Mucosa of stomach (tissue), 1 donor: ENCODE measurements around the gene MACROD2.

Source experiments
- H3K27me3 ChIP-seq: one replicate; pipeline ENCODE4 v1.7.0; 2013; ENCODE audit warnings: mild to moderate bottlenecking, low read length; ENCODE audit not compliant: control insufficient read depth, insufficient read depth
- H3K36me3 ChIP-seq: one replicate; pipeline ENCODE4 v1.7.0; 2013; ENCODE audit warnings: low read length; ENCODE audit not compliant: control insufficient read depth, insufficient read depth
- H3K4me1 ChIP-seq: one replicate; pipeline ENCODE4 v1.7.0; 2013; ENCODE audit warnings: mild to moderate bottlenecking, low read length; ENCODE audit not compliant: control insufficient read depth, insufficient read depth
- H3K4me3 ChIP-seq: one replicate; pipeline ENCODE4 v1.7.0; 2013; ENCODE audit warnings: low read length
- H3K9ac ChIP-seq: one replicate; pipeline ENCODE4 v1.7.0; 2013; ENCODE audit warnings: mild to moderate bottlenecking, low read length, moderate library complexity
- H3K9me3 ChIP-seq: one replicate; pipeline ENCODE4 v1.7.0; 2013; ENCODE audit warnings: mild to moderate bottlenecking, low read length, moderate library complexity; ENCODE audit not compliant: control insufficient read depth
- donor health status: Pancreatic carcinoma.

MACROD2 gene

DNA sequence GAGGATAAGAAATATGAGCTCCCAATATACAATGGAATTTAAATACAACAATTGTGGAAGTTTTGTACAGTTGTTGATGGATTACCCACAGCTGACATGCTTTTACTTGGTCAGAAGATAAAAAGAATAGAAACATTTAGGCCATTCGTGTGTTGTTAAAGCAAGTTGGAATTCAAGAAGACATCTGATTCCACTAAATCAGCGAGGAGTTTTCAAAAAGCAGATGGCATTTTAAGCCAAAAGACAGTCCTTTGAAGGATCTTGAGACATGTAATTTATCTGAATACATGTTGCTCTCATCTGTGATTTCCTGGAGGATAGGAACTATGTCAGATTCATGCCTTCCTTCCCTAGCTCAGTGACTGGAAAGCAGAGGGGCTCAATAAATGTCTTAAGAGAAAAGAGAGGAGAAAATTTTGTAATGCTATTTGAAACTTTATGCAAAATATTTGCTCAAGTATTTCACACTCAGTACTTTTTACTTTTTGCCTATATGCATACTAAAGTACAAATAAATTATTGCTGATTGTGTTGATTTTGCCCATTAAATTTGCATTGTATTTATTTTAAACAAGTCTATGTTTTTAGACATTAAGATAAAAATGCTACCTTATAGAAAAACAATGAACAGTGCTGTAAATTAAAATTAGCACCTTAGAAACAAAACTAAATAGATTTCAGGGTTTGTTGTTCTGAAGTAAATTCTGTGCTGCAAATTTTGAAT, 1075.9 kb downstream of the MACROD2 start:
- Histone ChIP-seq H3K4me1 (no peaks in the 10 kb centered on the region), H3K9me3 (no peaks in the 10 kb centered on the region), H3K36me3 (no peaks in the 10 kb centered on the region), H3K4me3 (no peak overlapping the region), H3K9ac (no peak overlapping the region), H3K27me3 (no peaks in the 10 kb centered on the region)

DNA sequence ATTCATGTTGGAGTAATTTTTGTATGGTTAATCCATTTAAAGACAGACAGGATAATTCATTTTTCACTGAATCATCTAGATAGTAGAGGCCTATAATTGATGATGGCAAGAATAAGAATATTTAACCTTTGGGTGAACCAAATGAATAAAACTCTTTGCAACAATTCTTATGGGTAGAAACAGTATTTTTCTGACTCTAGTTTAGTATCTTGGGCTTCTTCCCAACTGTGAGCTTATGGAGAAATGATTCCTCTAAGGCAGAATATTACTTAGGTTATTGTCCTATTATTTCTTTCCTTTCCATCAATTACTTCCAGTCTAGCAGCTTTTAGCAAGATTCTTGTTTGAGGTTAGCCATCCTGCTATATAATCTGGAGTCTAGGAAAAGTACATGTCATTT, 1077.0 kb downstream of the MACROD2 start:
- no peaks in the 10 kb centered on the region for H3K4me1 ChIP-seq
- H3K4me3 ChIP-seq: no peak overlapping the region
- no peak overlapping the region for H3K9ac ChIP-seq

DNA sequence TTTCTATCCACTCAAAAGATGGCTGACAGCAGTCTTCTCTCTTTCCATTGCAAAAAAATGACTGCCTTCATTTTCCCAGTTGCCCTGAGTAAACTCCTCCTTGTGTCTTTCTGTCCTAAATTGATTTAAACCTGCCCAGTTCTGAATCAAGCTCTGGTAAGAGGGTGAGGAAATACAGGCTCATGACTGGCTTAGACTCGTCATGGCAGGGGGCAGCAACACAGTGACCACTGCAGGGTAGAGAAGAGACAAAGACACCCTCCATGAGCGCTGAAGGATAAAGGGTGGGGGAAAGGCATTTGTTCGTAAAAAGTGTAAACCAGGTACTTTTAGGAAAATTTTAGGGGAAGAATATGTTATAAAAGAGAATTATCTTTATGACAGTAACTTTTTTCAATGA, 1080.3 kb downstream of the MACROD2 start:
- Histone ChIP-seq H3K9ac (no peak overlapping the region), H3K9me3 (no peaks in the 10 kb centered on the region), H3K4me1 (no peaks in the 10 kb centered on the region), H3K4me3 (no peak overlapping the region), H3K36me3 (no peaks in the 10 kb centered on the region), H3K27me3 (no peaks in the 10 kb centered on the region)

More for the DNA sequence above, 1077.0 kb downstream of the MACROD2 start:
- Histone ChIP-seq H3K9me3 (no peaks in the 10 kb centered on the region), H3K27me3 (no peaks in the 10 kb centered on the region), H3K36me3 (no peaks in the 10 kb centered on the region)

DNA sequence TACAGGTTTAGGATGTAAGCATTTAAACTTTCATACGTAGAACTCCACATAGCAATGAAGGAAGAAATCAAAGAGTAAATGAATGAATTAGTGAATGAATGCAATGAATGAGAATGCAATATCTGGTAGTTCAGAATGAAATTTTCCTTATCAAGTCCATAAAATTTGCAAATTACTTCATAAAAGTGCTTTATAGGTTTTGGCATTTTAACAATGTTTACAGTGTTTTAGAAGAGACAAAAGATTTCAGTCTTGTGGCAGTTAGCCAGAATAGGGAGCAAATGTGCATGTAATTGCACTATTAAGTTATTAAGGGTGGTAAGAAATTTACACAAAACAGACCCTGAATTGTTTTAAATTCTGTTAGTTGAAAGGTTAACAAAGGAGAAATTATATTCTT, 1081.5 kb downstream of the MACROD2 start:
- Histone ChIP-seq H3K36me3 (no peaks in the 10 kb centered on the region), H3K27me3 (no peaks in the 10 kb centered on the region), H3K9ac (no peak overlapping the region), H3K4me3 (no peak overlapping the region), H3K4me1 (no peaks in the 10 kb centered on the region), H3K9me3 (no peaks in the 10 kb centered on the region)

DNA sequence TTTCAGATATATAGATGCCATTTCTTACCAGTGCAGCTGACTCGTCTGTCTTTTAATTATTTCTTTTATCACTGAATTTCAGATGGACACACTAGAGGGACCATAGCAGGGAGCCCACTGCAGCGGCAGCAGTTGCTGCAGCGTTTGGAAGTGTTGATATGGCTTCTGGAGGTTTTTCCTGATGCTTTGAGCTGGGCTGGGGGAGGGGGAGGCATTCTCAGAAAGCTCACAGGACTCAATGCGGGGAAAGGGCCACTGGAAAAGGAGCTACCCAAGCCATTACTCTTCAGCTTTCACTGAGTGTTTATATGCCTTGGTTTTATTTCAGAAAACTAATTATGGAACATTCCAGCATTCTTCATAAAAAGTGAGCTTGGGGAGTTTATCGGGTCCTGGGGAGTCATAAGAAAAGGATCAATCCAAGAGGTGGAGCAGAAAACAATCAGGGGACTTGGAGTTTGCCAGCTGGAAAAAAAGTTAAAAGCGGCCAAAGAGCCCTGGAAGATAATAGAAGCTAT, 1082.5 kb downstream of the MACROD2 start:
- no peaks in the 10 kb centered on the region for H3K4me1 ChIP-seq
- H3K36me3 ChIP-seq: no peaks in the 10 kb centered on the region
- no peak overlapping the region for H3K9ac ChIP-seq
- H3K4me3 ChIP-seq: no peak overlapping the region
- no peaks in the 10 kb centered on the region for H3K27me3 ChIP-seq
- H3K9me3 ChIP-seq: no peaks in the 10 kb centered on the region

DNA sequence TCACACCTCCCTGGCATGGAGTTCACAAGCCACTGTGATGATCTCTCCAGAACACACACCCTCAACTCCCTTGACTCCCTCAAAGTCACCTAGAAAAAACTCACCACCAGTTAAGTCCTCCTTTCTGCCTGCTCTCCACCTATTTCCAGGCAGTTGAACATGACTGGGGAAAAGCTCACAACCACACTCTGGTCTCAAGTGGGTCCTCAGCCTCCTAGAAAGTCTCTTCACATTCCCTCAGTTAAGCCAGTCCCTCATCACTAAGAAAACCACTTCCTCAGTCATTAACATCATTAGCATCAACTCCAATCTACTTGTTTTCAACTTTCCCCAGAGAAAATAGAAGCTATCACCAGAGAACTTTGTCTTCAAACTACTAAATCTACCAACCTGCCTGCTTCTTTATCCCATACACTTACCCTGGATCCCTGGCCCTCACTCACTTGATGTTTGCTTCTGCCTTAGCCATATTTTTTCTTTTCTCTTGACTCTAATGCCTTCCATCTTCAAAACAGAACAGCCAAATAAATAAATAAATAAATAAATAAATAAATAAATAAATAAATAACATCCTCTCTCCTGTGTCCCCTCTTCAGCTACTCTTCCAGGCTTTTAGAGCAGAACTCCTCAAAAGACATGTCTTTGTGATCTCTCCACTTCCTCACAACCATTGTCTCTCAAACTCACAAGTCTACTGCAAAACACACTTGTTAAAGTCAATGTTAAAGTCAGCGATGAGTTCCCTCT, 1084.5 kb downstream of the MACROD2 start:
- no peak overlapping the region for H3K9ac ChIP-seq
- no peaks in the 10 kb centered on the region for H3K9me3 ChIP-seq
- H3K4me3 ChIP-seq: no peak overlapping the region
- no peaks in the 10 kb centered on the region for H3K27me3 ChIP-seq
- H3K4me1 ChIP-seq: no peaks in the 10 kb centered on the region
- no peaks in the 10 kb centered on the region for H3K36me3 ChIP-seq

DNA sequence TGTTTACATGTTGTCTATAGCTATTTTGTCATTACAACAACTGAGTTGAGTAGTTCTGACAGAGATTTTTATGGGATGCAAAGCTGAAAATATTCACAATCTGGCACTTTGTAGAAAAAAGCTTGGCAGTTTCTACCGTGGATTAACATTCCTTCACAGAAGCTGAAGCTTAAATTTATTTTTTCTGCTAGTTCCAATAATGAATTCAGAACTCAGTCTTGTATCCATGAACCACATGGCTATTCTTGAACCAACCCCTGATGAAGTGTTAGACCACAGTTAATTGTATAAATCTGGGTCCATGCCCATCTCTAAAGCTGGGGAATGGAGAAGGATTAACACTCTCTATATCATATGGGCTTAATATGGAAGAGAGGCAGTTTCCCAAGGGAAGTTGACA, 1085.9 kb downstream of the MACROD2 start:
- no peak overlapping the region for H3K9ac ChIP-seq
- no peaks in the 10 kb centered on the region for H3K4me1 ChIP-seq
- no peaks in the 10 kb centered on the region for H3K9me3 ChIP-seq
- no peak overlapping the region for H3K4me3 ChIP-seq
- H3K27me3 ChIP-seq: no peaks in the 10 kb centered on the region
- no peaks in the 10 kb centered on the region for H3K36me3 ChIP-seq

DNA sequence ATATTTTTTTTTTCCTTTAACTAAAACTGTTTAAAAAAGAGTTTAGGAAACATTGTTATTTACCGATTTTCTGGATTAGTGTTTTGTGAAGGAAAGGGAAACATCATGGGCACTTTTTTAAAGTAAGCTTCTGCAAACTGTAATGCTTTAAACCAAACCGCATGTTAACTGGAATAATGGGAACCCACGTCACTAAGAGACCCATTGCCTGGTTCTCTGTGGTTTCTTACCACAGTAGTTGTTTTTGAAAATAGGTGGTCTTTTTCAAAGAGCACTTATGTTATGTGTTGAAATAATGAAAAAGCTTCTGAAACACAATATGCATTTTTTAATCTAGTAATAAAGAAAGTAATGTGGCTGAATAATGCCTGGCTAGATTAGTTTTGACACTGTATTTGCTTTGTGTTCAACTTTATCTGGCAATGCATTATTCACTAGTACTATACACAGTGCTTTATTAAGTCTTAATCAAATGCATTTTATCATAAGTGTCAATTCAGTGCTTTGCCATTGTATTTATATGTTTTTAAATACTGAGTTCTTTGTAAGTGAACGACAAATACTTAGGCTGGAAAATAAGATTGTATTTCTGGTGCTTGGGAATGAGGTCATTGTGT, 1096.2 kb downstream of the MACROD2 start:
- no peaks in the 10 kb centered on the region for H3K36me3 ChIP-seq
- no peak overlapping the region for H3K9ac ChIP-seq
- H3K9me3 ChIP-seq: no peaks in the 10 kb centered on the region
- no peaks in the 10 kb centered on the region for H3K4me1 ChIP-seq
- peak overlapping the region; percentile 29 for H3K4me3 ChIP-seq
- H3K27me3 ChIP-seq: peaks cover 8% of the 10 kb centered on the region

DNA sequence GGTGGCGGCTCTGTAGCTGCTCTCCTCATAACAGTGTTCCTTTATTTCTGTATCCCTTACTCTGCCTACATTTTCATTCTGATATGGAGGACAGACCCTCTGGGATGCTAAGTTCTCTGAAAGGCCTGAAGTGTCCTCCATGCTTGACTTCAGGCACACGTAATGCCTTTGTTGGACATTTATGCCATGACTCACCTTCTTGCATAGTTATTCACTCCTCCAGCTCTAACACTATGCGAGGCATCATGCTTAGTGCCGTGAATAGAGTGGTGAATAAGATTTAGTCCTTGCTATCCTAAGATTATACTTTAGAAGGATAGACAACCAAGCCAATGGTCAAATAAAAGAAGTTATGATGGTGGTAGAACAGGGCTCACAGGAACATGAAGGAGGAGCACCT, 1103.0 kb downstream of the MACROD2 start:
- no peaks in the 10 kb centered on the region for H3K9me3 ChIP-seq
- H3K4me1 ChIP-seq: no peaks in the 10 kb centered on the region
- no peak overlapping the region for H3K9ac ChIP-seq
- H3K36me3 ChIP-seq: no peaks in the 10 kb centered on the region
- no peak overlapping the region for H3K4me3 ChIP-seq
- H3K27me3 ChIP-seq: no peaks in the 10 kb centered on the region

DNA sequence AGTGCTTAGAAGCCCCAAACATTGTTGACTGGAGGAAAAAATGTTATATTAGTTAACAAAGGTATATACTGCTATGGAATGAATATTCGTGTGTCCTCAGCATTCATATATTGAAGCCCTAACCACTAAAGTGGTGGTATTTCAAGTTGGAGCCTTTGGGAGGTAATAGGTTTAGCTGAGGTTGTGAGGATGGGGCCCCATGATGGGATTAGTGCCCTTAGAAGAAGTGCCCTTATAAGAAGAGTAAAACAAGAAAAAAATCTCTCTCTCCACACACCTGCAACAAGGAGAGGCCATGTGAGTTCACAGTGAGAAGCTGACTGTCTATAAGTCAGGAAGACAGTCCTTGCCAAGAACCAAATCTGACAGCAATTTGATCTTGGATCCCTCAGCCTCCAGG, 1103.8 kb downstream of the MACROD2 start:
- Histone ChIP-seq H3K27me3 (no peaks in the 10 kb centered on the region), H3K4me1 (no peaks in the 10 kb centered on the region), H3K36me3 (no peaks in the 10 kb centered on the region), H3K9ac (no peak overlapping the region), H3K4me3 (no peak overlapping the region), H3K9me3 (no peaks in the 10 kb centered on the region)

DNA sequence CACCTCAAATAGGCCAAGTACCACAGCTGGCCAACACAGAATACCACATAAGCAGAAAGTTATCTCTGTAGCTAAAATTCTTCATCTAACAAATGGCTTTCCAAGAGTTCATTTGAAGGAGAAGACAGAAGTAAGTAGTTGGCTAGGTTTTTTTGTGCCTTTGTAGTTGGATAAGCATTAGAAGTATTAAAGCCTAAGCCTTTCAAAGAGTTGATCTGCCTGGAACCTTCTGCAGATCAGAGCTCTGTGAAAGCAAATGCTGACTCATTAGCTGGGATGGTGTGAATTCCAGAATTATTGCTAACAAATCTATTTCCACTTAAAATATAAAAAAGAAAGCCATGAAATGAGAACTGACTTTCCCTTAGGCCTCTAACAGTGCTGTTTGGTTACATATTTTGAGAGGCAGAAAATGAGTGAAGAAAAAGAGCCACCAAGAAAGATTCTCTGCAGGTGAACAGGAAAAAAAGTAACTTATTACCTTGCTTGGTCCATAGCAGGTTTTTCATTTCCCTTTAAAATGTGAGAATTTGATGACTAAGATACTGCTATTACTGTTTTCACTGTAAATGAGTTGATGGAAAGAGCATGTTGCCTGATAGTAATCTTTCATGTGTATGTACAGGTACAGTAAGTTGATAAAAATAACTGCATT, 1105.3 kb downstream of the MACROD2 start:
- H3K27me3 ChIP-seq: no peaks in the 10 kb centered on the region
- H3K4me1 ChIP-seq: no peaks in the 10 kb centered on the region
- no peaks in the 10 kb centered on the region for H3K36me3 ChIP-seq
- no peaks in the 10 kb centered on the region for H3K9me3 ChIP-seq
- H3K4me3 ChIP-seq: no peak overlapping the region
- H3K9ac ChIP-seq: no peak overlapping the region

DNA sequence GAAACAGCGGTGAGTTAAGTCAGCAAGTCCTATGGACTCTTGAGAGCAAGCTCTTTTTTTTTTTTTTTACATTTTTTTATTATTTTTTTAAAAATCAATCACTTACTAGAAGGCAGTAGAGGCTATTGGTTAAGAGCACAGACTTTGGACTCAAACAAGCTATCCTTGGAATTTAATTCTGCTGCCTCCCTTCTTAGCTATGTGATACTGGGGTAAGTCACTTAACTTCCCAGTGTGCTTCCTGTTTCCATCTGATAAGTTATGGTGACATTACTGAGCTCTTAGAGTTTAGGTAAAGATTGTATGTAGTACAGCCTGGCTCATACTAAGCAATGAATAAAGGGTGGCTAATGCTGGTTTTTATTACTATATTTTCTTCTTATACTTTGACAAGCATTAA, 1112.6 kb downstream of the MACROD2 start:
- Histone ChIP-seq H3K4me3 (no peak overlapping the region), H3K9ac (no peak overlapping the region), H3K9me3 (no peaks in the 10 kb centered on the region), H3K4me1 (no peaks in the 10 kb centered on the region), H3K36me3 (no peaks in the 10 kb centered on the region), H3K27me3 (no peaks in the 10 kb centered on the region)
